Measurements from ENCODE around the gene CAND2. TPM values are rescaled to one million over a fixed set of nuclear protein-coding genes. Genes with fewer than 3 reads are reported as not detected.

The CAND2 gene
- polyA plus RNA-seq, 1 donor from 2014 or later = 17.3 TPM

DNA sequence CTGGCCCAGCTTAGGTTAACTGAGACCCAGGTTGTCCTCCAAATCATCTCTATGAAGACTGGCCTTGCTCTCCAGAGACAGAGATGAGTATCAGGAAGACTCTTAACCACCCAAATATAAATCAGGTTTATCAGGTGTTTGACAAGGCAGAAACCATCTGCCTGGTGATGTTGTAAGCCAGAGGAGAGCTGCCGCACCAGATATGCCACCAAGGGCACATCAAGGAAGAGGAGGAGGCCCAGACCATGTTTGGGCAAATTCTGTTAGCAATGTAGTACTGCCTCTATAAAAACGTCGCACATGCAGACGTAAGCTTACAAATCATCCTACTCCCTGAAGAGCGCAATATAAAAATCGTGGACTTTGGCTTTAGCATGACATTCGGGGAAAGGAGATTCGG lies 65.9 kb downstream of the CAND2 start:
- Histone ChIP-seq H3K9me2 (ENCODE audit: insufficient read depth, low read length) (no peaks in the 10 kb centered on the region), H3K27me3 (ENCODE audit: insufficient read depth, low read depth, low read length) (no peaks in the 10 kb centered on the region), H2AFZ (ENCODE audit: low read depth, low read length) (no peak overlapping the region), H3K9ac (ENCODE audit: low read length) (no peak overlapping the region), H3K4me3 (ENCODE audit: low read length) (no peak overlapping the region), H3F3A (ENCODE audit: insufficient read depth, low read length, poor library complexity, severe bottlenecking) (no peaks in the 10 kb centered on the region), H3K9me3 (ENCODE audit: low read length) (no peaks in the 10 kb centered on the region), H4K20me1 (ENCODE audit: insufficient read depth) (no peaks in the 10 kb centered on the region), H3K27ac (ENCODE audit: low read length) (no peak overlapping the region), H3K36me3 (ENCODE audit: insufficient read depth, low read length) (no peaks in the 10 kb centered on the region), H3K4me2 (ENCODE audit: low read length) (no peak overlapping the region), H3K79me2 (replicated peaks; ENCODE audit: insufficient read depth, low read length) (no peaks in the 10 kb centered on the region)
- TF ChIP-seq EP300 (conservative IDR thresholded peaks at IDR 0.05; ENCODE audit: poor library complexity, severe bottlenecking) (no peak), POLR2AphosphoS5 (IDR thresholded peaks at IDR 0.05) (no peak), MXI1 (conservative IDR thresholded peaks at IDR 0.05; ENCODE audit: poor library complexity, severe bottlenecking) (no peak), SMC3 (conservative IDR thresholded peaks at IDR 0.05; ENCODE audit: poor library complexity) (no peak), RAD21 (conservative IDR thresholded peaks at IDR 0.05) (no peak), TAF1 (IDR thresholded peaks at IDR 0.05; ENCODE audit: low read depth) (no peak), EZH2 (IDR thresholded peaks at IDR 0.05; ENCODE audit: borderline replicate concordance, insufficient read depth, low read length, poor library complexity, severe bottlenecking) (no peak)
- TF ChIP-seq, protein P1, sequence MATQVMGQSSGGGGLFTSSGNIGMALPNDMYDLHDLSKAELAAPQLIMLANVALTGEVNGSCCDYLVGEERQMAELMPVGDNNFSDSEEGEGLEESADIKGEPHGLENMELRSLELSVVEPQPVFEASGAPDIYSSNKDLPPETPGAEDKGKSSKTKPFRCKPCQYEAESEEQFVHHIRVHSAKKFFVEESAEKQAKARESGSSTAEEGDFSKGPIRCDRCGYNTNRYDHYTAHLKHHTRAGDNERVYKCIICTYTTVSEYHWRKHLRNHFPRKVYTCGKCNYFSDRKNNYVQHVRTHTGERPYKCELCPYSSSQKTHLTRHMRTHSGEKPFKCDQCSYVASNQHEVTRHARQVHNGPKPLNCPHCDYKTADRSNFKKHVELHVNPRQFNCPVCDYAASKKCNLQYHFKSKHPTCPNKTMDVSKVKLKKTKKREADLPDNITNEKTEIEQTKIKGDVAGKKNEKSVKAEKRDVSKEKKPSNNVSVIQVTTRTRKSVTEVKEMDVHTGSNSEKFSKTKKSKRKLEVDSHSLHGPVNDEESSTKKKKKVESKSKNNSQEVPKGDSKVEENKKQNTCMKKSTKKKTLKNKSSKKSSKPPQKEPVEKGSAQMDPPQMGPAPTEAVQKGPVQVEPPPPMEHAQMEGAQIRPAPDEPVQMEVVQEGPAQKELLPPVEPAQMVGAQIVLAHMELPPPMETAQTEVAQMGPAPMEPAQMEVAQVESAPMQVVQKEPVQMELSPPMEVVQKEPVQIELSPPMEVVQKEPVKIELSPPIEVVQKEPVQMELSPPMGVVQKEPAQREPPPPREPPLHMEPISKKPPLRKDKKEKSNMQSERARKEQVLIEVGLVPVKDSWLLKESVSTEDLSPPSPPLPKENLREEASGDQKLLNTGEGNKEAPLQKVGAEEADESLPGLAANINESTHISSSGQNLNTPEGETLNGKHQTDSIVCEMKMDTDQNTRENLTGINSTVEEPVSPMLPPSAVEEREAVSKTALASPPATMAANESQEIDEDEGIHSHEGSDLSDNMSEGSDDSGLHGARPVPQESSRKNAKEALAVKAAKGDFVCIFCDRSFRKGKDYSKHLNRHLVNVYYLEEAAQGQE (IDR thresholded peaks at IDR 0.05; ENCODE audit: borderline replicate concordance) = no peak
- TF ChIP-seq, protein P2, sequence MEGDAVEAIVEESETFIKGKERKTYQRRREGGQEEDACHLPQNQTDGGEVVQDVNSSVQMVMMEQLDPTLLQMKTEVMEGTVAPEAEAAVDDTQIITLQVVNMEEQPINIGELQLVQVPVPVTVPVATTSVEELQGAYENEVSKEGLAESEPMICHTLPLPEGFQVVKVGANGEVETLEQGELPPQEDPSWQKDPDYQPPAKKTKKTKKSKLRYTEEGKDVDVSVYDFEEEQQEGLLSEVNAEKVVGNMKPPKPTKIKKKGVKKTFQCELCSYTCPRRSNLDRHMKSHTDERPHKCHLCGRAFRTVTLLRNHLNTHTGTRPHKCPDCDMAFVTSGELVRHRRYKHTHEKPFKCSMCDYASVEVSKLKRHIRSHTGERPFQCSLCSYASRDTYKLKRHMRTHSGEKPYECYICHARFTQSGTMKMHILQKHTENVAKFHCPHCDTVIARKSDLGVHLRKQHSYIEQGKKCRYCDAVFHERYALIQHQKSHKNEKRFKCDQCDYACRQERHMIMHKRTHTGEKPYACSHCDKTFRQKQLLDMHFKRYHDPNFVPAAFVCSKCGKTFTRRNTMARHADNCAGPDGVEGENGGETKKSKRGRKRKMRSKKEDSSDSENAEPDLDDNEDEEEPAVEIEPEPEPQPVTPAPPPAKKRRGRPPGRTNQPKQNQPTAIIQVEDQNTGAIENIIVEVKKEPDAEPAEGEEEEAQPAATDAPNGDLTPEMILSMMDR (IDR thresholded peaks at IDR 0.05; ENCODE audit: poor library complexity, severe bottlenecking) = no peak

DNA sequence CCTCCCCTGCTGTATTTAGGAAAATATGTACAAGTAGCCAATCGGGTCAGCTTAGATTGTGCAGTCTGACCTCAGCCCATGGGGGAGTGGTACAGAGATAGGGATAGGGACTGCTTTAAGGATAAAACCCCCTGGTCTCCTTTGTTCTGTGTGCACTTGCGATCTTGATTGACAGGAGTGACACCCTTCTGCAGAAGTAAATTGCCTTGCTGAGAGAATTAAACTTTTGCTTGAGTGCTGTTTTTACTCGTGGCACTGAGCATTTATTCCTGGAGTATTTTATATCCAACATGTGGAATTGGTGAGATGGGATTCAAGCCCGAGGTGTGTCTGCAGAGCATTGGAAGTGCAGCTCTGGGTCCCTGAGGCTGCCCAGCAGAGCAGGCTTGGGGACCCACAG lies 68.8 kb downstream of the CAND2 start:
- Histone ChIP-seq H3K4me3 (ENCODE audit: low read length) (no peak overlapping the region), H3K9ac (ENCODE audit: low read length) (no peak overlapping the region), H4K20me1 (ENCODE audit: insufficient read depth) (no peaks in the 10 kb centered on the region), H3K27ac (ENCODE audit: low read length) (no peak overlapping the region), H3F3A (ENCODE audit: insufficient read depth, low read length, poor library complexity, severe bottlenecking) (no peaks in the 10 kb centered on the region), H3K36me3 (ENCODE audit: insufficient read depth, low read length) (no peaks in the 10 kb centered on the region), H3K9me3 (ENCODE audit: low read length) (no peaks in the 10 kb centered on the region), H3K79me2 (replicated peaks; ENCODE audit: insufficient read depth, low read length) (no peaks in the 10 kb centered on the region), H3K9me2 (ENCODE audit: insufficient read depth, low read length) (no peaks in the 10 kb centered on the region), H3K27me3 (ENCODE audit: insufficient read depth, low read depth, low read length) (no peaks in the 10 kb centered on the region), H3K4me2 (ENCODE audit: low read length) (no peak overlapping the region), H2AFZ (ENCODE audit: low read depth, low read length) (no peak overlapping the region)
- TF ChIP-seq, protein P1 (IDR thresholded peaks at IDR 0.05; ENCODE audit: borderline replicate concordance) = no peak
- TF ChIP-seq POLR2AphosphoS5 (IDR thresholded peaks at IDR 0.05) (no peak), SMC3 (conservative IDR thresholded peaks at IDR 0.05; ENCODE audit: poor library complexity) (no peak), EZH2 (IDR thresholded peaks at IDR 0.05; ENCODE audit: borderline replicate concordance, insufficient read depth, low read length, poor library complexity, severe bottlenecking) (no peak)

All from neural cell (in vitro differentiated cells).